Testis (tissue), 3 donors: ENCODE data around the gene MAP4K1. TPM values are rescaled to one million over a fixed set of nuclear protein-coding genes. Genes with fewer than 3 reads are reported as not detected.

Experiments used
- DNase-seq: peaks from one replicate; pipeline ENCODE4 v3.0.0-alpha.2; 2019
- H3K27ac ChIP-seq, 2 donors: fragments of 200-600 bp; sonication (generic); one replicate each; pipeline ENCODE4 v1.5.1; 2019
- H3K27me3 ChIP-seq: fragments of 200-600 bp; sonication (generic); one replicate; pipeline ENCODE4 v1.5.1; 2019
- H3K36me3 ChIP-seq: fragments of 200-600 bp; sonication (generic); one replicate; pipeline ENCODE4 v1.5.1; 2017; ENCODE audit warnings: low read depth; ENCODE audit errors: missing control alignments
- H3K4me1 ChIP-seq: fragments of 200-600 bp; sonication (generic); one replicate; pipeline ENCODE4 v1.5.1; 2019
- H3K4me3 ChIP-seq, 2 donors: fragments of 200-600 bp; sonication (generic); one replicate each; pipeline ENCODE4 v1.5.1; 2017 to 2019
- H3K9me3 ChIP-seq: fragments of 200-600 bp; sonication (generic); one replicate; pipeline ENCODE4 v1.5.1; 2017
- CTCF ChIP-seq, 3 experiments: fragments of 450-650 bp in 2 of 3; fragments of 200-600 bp in 1 of 3; sonication (generic) in 1 of 3; IDR thresholded peaks; one replicate each; pipeline ENCODE4 v1.5.1; 2016 to 2019; ENCODE audit warnings: antibody characterized with exemption in 3 of 3, mild to moderate bottlenecking in 2 of 3, moderate library complexity in 1 of 3
- POLR2A ChIP-seq: fragments of 450-650 bp; IDR thresholded peaks from one replicate; pipeline ENCODE4 v1.6.1; 2017; ENCODE audit warnings: antibody characterized with exemption, mild to moderate bottlenecking, moderate library complexity
- whole genome bisulfite sequencing, 2 donors: methylation state at CpG; one replicate each; pipeline ENCODE4 v1.1.5; 2018; 5-methylcytosine and 5-hydroxymethylcytosine counted together
- intact Hi-C: fragments of 100-400 bp; cut with DNase I; formaldehyde crosslinking; loops from one replicate; pipeline ENCODE4 v1.15.1; 2023; ENCODE audit warnings: low total_unique reads
- polyA plus RNA-seq: library from polyadenylated mRNA; stranded (reverse); fragments of 350-450 nt; fragmentation: Illumina TruSeq; extraction: RNeasy Lipid Tissue Mini Kit (QIAGEN cat#74804); gene quantifications from one replicate; pipeline ENCODE4 v1.2.3, GENCODE V29; 2014; ENCODE audit warnings: low read depth, low replicate concordance; ENCODE audit not compliant: insufficient read depth
- total RNA-seq, 2 donors: library from RNA; depleted of rRNA; stranded (reverse); fragments of >200 nt; gene quantifications; one replicate each; pipeline ENCODE4 v1.2.3, GENCODE V29; 2016

The MAP4K1 gene
- total and polyA plus RNA-seq, 3 donors from 2014 or later: 2.8 to 9.9 (median 8.3) TPM

GRCh38 chr19:38538793-38539528 lies 78.8 kb downstream of the MAP4K1 start:
- Histone ChIP-seq H3K36me3 (no peaks in the 10 kb centered on the region), H3K27me3 (no peaks in the 10 kb centered on the region), H3K27ac (no peak overlapping the region), H3K9me3 (no peaks in the 10 kb centered on the region), H3K4me1 (no peaks in the 10 kb centered on the region), H3K4me3 (no peak overlapping the region)
- 66 to 73% methylated on average over 6 of the region's 6 CpGs for WGBS, 2 donors
- intact Hi-C loops: no loop called here
- DNase-seq: no peak
- no peak for TF ChIP-seq POLR2A
- no peak for TF ChIP-seq CTCF (IDR thresholded peaks at IDR 0.05)

GRCh38 chr19:38538386-38538785 lies 79.4 kb downstream of the MAP4K1 start:
- DNase-seq: peak; percentile 27
- 39 to 49% methylated on average over 3 of the region's 3 CpGs for WGBS, 2 donors
- TF ChIP-seq CTCF (IDR thresholded peaks at IDR 0.05) (no peak), POLR2A (no peak)
- Histone ChIP-seq H3K9me3 (no peaks in the 10 kb centered on the region), H3K4me3 (no peak overlapping the region), H3K36me3 (no peaks in the 10 kb centered on the region), H3K4me1 (no peaks in the 10 kb centered on the region), H3K27ac (no peak overlapping the region), H3K27me3 (no peaks in the 10 kb centered on the region)
- intact Hi-C loops: no loop called here

Other genes with a start within 250 kb of the MAP4K1 start
- 100 to 1,000 TPM; 244 to 265 TPM for gene PSMD8, start 243.4 kb downstream of the MAP4K1 start, total RNA-seq
- gene PSMD8, start 243.4 kb downstream of the MAP4K1 start, polyA plus RNA-seq: 373 TPM
- 10 to 100 TPM; 43.7 to 80.2 TPM for gene GGN, start 229.9 kb downstream of the MAP4K1 start, total RNA-seq
- gene GGN, start 229.9 kb downstream of the MAP4K1 start, polyA plus RNA-seq: 196 TPM
- 1 to 10 TPM; 2.2 to 2.6 TPM for gene SPRED3, start 229.3 kb downstream of the MAP4K1 start, total RNA-seq
- gene SPRED3, start 229.3 kb downstream of the MAP4K1 start, polyA plus RNA-seq: 1.7 TPM
- 10 to 100 TPM; 13.0 to 14.1 TPM for gene FAM98C, start 214.9 kb downstream of the MAP4K1 start, total RNA-seq
- 17.7 TPM for gene FAM98C, start 214.9 kb downstream of the MAP4K1 start, polyA plus RNA-seq
- 1 to 10 TPM in 1 of 2 donors, under 1 TPM in 1; 0.71 to 1.3 TPM for gene RASGRP4, start 191.7 kb downstream of the MAP4K1 start, total RNA-seq
- 1.5 TPM for gene RASGRP4, start 191.7 kb downstream of the MAP4K1 start, polyA plus RNA-seq
- gene RYR1, start 184.3 kb downstream of the MAP4K1 start, total RNA-seq: 10 to 100 TPM; 11.8 to 15.6 TPM
- gene RYR1, start 184.3 kb downstream of the MAP4K1 start, polyA plus RNA-seq: 26.1 TPM
- gene EIF3K, start 1.2 kb upstream of the MAP4K1 start, total RNA-seq: 100 to 1,000 TPM; 195 to 235 TPM
- 201 TPM for gene EIF3K, start 1.2 kb upstream of the MAP4K1 start, polyA plus RNA-seq
- gene ACTN4, start 29.7 kb upstream of the MAP4K1 start, total RNA-seq: 100 to 1,000 TPM; 112 to 135 TPM
- gene ACTN4, start 29.7 kb upstream of the MAP4K1 start, polyA plus RNA-seq: 158 TPM
- 1 to 10 TPM; 4.6 to 5.5 TPM for gene CAPN12, start 126.5 kb upstream of the MAP4K1 start, total RNA-seq
- 3.6 TPM for gene CAPN12, start 126.5 kb upstream of the MAP4K1 start, polyA plus RNA-seq
- gene LGALS7, start 155.6 kb upstream of the MAP4K1 start, total RNA-seq: not detected
- gene LGALS7, start 155.6 kb upstream of the MAP4K1 start, polyA plus RNA-seq: 4.4 TPM
- gene LGALS7B, start 171.2 kb upstream of the MAP4K1 start, total RNA-seq: 1 to 10 TPM; 2.3 to 8.1 TPM
- not detected for gene LGALS7B, start 171.2 kb upstream of the MAP4K1 start, polyA plus RNA-seq
- gene LGALS4, start 195.0 kb upstream of the MAP4K1 start, total RNA-seq: 1 to 10 TPM; 1.6 to 1.9 TPM
- 1.6 TPM for gene LGALS4, start 195.0 kb upstream of the MAP4K1 start, polyA plus RNA-seq
- gene ECH1, start 213.8 kb upstream of the MAP4K1 start, total RNA-seq: 100 to 1,000 TPM; 176 to 193 TPM
- 217 TPM for gene ECH1, start 213.8 kb upstream of the MAP4K1 start, polyA plus RNA-seq
- 100 to 1,000 TPM; 216 to 249 TPM for gene HNRNPL, start 232.0 kb upstream of the MAP4K1 start, total RNA-seq
- 307 TPM for gene HNRNPL, start 232.0 kb upstream of the MAP4K1 start, polyA plus RNA-seq